ENCODE measurements around the gene ITK. TPM values are rescaled to one million over a fixed set of nuclear protein-coding genes. Genes with fewer than 3 reads are reported as not detected.

The ITK gene
- total and polyA plus RNA-seq, 2 of the 8 experiments (the other 6 are each of a cell fraction or from before 2014, with no cell fraction given): 0.05 TPM; not detected in 1

DNA sequence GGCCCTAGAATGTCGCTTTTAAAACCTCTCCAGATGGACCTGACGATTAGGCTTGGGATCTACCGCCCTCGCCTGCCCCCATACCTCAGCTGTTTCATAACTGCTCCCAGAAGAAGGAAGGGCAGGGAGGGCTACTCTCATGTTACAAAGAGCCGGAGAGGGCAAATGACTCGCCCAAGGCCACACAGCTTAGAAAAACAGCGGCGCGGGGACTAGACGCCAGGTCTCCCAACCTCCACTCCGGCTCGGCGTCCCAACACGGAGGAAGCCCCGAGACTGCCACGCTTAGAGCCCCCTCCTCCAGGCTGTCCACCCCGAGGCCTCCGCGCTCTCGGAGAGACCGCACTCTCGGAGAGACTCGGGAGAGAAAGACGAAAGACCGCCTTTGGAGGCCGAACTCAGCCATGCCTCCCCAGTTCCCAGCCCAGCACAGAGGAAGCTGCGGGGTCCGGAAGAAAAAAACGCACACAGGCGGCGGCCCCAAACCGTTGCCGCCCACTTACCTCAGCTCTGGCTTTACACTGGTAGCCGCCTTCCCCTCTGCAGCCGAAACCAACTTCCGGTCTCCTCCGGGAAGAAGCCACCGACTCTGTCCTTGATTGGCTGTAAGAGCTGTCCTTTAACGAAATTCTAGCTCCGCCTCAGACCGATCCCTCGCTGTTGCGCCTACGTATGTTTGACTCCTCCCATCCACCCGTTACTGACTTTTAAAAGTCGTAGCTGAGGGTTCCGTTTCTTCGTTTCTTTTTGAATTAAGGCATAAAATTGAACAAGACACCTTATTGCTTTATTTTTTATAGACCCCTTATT is 38.1 kb upstream of the ITK start, which contains the start of gene MED7 (continued):
- TF ChIP-seq PHF8 (conservative IDR thresholded peaks at IDR 0.05; ENCODE audit: low read depth, low read length): peak; percentile 91
- TF ChIP-seq SP1 (IDR thresholded peaks at IDR 0.05; ENCODE audit: low read depth, low read length): peak; percentile 88
- TF ChIP-seq MAFK (IDR thresholded peaks at IDR 0.05; ENCODE audit: low read depth, low read length): no peak
- TF ChIP-seq CHD1 (IDR thresholded peaks at IDR 0.05; ENCODE audit: low read depth, low read length): no peak
- peak; percentile 60 to 86 for TF ChIP-seq POLR2A (IDR thresholded peaks at IDR 0.05; ENCODE audit: control extremely low read depth in 1 of 2, low read depth in 2 of 2, low read length in 2 of 2)
- no peak for TF ChIP-seq EGR1 (IDR thresholded peaks at IDR 0.05; ENCODE audit: borderline replicate concordance, low read depth, low read length)
- TF ChIP-seq TEAD4 (IDR thresholded peaks at IDR 0.05; ENCODE audit: low read depth, low read length): no peak
- peak; percentile 85; the same call in 1 of the 2 replicates for TF ChIP-seq GABPA (IDR thresholded peaks at IDR 0.05; ENCODE audit: borderline replicate concordance, insufficient read depth, low read length)
- peak; percentile 92 for TF ChIP-seq KDM1A (IDR thresholded peaks at IDR 0.05; ENCODE audit: borderline replicate concordance, low read length)
- TF ChIP-seq BACH1 (IDR thresholded peaks at IDR 0.05; ENCODE audit: low read length): no peak
- TF ChIP-seq, protein P1, sequence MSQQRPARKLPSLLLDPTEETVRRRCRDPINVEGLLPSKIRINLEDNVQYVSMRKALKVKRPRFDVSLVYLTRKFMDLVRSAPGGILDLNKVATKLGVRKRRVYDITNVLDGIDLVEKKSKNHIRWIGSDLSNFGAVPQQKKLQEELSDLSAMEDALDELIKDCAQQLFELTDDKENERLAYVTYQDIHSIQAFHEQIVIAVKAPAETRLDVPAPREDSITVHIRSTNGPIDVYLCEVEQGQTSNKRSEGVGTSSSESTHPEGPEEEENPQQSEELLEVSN (IDR thresholded peaks at IDR 0.05): no peak
- no peak for TF ChIP-seq SAP30 (IDR thresholded peaks at IDR 0.05; ENCODE audit: insufficient read depth, insufficient replicate concordance, low read length)
- TF ChIP-seq CREB1 (IDR thresholded peaks at IDR 0.05): peak; percentile 54
- TF ChIP-seq NANOG (IDR thresholded peaks at IDR 0.05; ENCODE audit: insufficient read depth, low read depth, low read length, poor library complexity, severe bottlenecking): no peak
- TF ChIP-seq SIN3A (conservative IDR thresholded peaks at IDR 0.05 in 1 of 2, IDR thresholded peaks at IDR 0.05 in 1 of 2; ENCODE audit: low read depth in 1 of 2, low read length in 2 of 2): 0 out of 4 replicates have a peak, but pooled peaks of 1 of the 2 experiments have one; percentile 41
- TF ChIP-seq, protein P2, sequence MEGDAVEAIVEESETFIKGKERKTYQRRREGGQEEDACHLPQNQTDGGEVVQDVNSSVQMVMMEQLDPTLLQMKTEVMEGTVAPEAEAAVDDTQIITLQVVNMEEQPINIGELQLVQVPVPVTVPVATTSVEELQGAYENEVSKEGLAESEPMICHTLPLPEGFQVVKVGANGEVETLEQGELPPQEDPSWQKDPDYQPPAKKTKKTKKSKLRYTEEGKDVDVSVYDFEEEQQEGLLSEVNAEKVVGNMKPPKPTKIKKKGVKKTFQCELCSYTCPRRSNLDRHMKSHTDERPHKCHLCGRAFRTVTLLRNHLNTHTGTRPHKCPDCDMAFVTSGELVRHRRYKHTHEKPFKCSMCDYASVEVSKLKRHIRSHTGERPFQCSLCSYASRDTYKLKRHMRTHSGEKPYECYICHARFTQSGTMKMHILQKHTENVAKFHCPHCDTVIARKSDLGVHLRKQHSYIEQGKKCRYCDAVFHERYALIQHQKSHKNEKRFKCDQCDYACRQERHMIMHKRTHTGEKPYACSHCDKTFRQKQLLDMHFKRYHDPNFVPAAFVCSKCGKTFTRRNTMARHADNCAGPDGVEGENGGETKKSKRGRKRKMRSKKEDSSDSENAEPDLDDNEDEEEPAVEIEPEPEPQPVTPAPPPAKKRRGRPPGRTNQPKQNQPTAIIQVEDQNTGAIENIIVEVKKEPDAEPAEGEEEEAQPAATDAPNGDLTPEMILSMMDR (IDR thresholded peaks at IDR 0.05; ENCODE audit: control extremely low read depth in 1 of 3, insufficient read depth in 1 of 3, low read depth in 1 of 3, low read length in 3 of 3): no peak
- TF ChIP-seq KDM4A (IDR thresholded peaks at IDR 0.05; ENCODE audit: low read depth, low read length, severe bottlenecking): peak; percentile 47
- TF ChIP-seq EP300 (IDR thresholded peaks at IDR 0.05; ENCODE audit: borderline replicate concordance in 1 of 2, low read depth in 2 of 2, low read length in 2 of 2): no peak
- peak; percentile 71 for TF ChIP-seq TBP (IDR thresholded peaks at IDR 0.05; ENCODE audit: low read depth, low read length)
- TF ChIP-seq EZH2 (IDR thresholded peaks at IDR 0.05; ENCODE audit: low read depth, low read length, severe bottlenecking): no peak

All from H1 (cell line).